Effector CD8-positive, alpha-beta T cell (primary cell): Measurements from ENCODE around the gene NAV2.

Experiments used
- DNase-seq: peaks from one replicate; lab custom pipeline; 2025; lab: John Stamatoyannopoulos, UW

Gene NAV2

GRCh38 chr11:20156876-20157613, 444.4 kb downstream of the NAV2 start:
- DNase-seq = no peak

- DNase-seq = no peak
These were observed 445.1 kb downstream of the NAV2 start for GRCh38 chr11:20157728-20158127.

- no peak for DNase-seq
These were observed 446.1 kb downstream of the NAV2 start for GRCh38 chr11:20158597-20159257.

GRCh38 chr11:20159466-20160381, 447.1 kb downstream of the NAV2 start:
- DNase-seq = no peak

- DNase-seq = no peak
These were observed 448.0 kb downstream of the NAV2 start, which contains the start of gene DBX1 for GRCh38 chr11:20160425-20161229. Gene DBX1, minus strand, starts transcription at chr11:20160475. Its CDS starts 151 bp downstream, at chr11:20160324.

- DNase-seq = no peak
These were observed 448.7 kb downstream of the NAV2 start for GRCh38 chr11:20161230-20161918.

- DNase-seq = no peak
These were observed 449.5 kb downstream of the NAV2 start for GRCh38 chr11:20161923-20162744.

GRCh38 chr11:20162824-20163782, 450.5 kb downstream of the NAV2 start:
- DNase-seq = no peak

- no peak for DNase-seq
These were observed 451.3 kb downstream of the NAV2 start for GRCh38 chr11:20163783-20164481.
